HS-5 (cell line): ENCODE measurements around the gene POLR1A.
"Not testable (repeated sequence)": the region's sequence is repeated elsewhere in the genome, so short reads cannot be mapped to it uniquely, and the experiment has no call there.

Experiments used
- DNase-seq: peaks from one replicate; pipeline ENCODE4 v3.0.0-alpha.2; 2012; ENCODE audit warnings: low read depth

Gene POLR1A

DNA sequence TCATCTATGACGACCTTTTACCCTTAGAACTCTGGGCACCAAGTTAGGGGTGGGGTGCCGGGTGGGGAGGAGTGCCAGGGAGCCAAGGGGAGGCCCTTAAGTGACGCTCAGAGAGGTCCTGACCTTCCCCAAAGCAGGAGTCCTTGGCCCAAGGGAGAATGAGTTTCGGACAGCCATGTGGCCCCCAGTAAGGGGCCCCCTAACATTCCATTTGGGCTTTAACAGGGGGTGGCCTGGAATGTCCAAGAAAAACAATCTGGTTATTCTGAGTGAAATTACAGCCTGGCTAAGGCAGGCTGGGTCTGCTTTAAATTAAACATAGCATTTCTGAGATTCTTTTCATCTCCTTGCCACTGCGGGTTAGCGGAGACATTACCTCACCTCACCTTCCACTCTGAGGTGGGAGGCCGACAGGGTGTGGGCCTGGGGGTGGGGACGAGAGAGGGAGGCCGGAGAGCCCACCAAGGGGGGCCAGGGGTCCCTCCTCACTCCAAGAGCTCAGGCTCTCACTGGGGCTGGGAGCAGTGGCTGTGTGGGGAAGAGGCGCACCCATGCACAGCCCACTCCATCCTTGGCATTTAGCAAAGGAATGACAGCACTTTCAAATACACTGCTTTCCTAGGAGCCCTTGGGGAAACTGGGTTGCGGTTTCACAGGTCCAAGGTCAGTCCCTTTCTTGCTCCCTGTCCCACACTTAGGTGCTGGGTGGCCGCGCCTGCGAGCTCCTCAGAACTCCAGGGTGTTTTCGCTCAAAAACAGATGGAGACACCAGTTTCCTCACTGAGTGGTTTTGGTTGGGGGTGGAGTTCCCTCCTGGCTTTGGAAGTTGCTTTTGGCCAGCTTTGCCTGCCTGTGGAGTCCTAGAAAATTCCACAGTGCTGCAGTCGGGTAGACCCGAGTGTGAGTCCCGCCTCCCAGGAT is 107.4 kb downstream of the POLR1A start:
- no peak for DNase-seq

DNA sequence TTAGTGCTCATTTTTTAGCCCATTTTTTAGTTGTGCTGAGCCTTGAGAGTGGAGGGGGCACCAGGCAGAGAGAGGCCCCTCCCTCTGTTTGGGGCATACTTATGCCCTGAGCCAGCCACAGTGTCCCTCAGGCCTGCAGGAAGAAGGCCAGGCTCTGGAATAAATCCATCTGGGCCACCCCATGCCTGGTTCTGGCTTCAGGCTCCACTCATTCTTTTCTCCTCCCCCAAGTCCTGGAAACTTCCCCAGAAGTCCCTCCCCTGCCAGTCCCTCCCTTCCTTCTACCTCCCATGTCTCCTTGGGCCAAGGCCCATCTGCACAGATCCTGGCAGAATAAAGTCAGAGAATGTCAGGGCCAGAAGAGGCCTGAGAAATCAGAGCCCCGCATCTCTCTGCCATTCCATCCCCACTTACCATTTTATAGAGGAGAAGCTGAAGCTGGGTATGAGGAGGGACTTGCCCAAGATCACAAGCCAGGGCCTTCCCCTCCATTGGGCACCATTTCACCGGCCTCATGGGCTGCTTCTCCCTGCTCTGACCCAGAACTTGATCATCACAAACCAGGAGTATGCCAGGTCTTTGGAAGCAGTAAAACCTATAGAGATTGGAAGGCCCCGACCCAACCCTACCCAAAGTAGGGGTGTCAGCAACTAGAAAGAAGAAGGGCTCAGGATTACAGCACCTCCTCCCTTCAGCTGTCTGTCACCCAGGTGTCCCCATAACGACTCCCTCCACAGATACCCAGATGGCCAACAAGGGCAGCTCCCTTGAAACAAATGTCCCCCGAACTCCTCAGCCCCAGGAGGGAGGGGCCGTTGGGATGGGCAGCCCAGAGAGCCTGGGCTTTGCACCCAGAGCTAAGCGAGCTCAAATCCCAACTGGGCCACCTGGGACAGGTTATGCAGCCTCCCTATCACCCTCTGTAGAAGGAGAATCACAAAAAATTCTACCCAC is 108.4 kb downstream of the POLR1A start:
- DNase-seq, result no peak

DNA sequence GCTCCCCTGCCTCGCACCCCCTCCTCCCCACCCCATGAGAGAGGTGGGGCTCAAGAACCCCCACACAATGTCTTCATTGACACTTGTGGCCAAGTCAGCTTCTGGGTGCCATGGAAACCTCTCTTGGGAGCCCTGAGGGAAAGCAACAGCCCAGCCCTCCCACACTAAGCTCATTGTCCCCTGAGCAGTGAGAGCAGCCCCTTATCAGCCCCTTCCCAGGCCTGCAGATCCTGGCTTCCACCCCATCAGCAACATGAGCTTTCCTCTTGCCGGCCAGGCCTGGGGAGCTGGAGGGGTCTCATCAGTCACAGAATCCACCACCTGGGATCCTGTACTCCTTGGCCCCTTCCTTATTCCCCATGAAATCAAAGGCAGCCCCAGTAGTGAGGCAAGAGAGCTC is 109.1 kb downstream of the POLR1A start:
- no peak for DNase-seq

DNA sequence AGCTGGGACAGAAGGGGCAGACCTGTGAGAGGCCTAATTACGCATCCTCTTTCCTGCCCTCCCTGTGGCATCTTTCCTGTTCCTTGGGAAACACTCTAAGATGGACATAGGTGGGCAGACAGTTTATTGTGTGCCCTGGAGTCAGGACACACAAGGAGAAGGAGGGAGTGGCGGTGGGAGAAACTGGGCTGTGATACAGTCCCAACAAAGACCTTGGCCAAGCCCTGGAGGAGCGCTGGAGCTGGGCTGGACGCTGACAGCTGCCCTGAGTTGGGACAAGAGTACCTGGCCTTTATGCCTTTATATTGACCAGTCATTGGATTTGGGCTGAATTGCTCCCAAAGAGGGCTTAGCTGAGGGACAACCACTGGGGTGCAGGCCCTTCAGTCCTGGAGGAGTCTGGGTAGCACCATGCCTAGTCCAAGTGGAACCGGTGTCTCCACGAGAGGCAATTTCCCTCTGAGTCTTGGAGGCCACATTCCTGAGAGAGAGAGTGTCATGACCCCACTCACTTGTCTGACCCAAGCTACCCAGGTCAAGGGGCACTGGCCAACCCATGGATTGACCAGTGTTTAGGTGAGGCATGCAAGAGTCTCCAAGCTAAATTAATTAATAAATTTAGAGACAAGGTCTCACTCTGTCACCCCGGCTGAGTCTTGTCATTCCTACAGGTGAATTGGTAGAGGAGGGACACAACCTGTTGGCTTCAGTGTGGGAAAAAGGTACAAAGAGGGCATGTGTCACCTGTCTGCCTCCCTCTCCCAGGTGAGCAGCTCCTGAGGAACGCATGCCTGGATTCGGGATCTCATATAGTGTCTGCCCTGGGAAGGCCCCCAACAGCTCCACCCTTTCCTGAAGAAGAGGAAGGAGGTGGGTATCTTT is 109.8 kb downstream of the POLR1A start:
- no peak for DNase-seq

DNA sequence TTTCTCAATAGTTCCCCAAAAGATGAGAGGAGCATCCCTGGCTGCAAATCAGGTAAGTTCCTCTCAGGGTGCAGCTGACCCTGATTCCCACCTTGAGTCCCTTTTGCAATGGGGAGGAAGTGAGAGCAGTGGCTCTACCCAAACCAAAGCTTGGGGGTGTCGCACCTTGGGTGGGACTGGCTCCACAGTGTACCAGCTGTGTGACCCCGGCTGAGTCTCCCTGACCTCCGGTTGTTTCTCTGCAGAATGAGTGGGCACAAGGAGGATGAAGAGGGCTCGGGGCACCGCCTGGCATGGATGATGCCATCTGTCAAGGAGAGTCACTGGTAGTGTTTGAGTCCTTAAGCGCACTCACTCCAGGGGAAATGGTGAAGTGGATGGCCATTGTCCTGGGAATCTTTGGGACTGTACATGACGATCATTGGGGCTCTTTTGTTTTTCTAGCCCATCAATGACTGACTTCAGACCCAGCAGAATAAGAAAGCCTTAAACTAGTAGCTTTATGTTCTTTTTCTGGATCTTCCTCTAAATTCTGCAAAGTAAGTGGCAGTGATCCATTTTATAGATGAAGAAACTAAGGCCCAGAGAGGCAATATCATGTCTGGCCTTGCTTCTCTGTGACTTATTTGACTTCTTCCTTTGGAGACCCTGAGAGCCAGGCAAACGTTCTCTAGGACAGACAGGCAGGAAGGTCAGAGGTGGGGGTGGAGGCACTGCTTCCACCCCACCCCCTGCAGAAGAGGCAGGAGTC is 110.6 kb downstream of the POLR1A start:
- DNase-seq, result no peak

DNA sequence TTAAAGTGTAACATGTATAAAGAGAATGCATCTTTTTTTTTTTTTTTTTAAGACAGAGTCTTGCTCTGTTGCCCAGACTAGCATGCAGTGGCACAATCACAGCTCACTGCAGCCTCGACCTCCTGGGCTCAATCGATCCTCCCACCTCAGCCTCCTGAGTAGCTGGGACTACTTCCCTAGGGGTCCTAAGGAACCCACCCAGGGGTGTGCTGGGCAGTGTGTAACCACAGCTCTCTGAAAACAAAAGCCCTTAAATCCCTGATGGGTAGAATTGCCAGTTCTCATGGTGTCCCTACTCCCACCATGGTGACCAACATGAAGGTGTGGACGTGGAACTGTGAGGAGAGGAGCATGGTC is 111.3 kb downstream of the POLR1A start:
- no peak for DNase-seq

DNA sequence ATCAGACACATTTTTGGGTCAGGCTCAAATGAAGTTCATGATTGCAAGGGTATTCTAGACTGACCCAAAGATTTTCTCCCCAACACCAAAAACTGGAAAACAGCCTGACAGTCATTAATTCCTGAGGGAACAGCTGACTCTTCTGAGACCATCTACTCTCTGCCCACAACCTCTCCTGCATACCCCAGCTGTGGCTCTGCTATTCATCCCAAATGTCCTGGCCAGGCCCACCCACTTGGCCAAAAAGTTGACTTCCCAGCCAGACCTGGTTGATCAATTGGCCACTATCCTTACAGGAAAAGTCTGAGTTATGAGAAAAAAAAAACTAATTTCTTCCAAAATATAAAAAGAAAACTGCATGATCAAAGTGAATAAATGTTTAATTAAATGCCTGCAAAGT is 113.1 kb downstream of the POLR1A start:
- DNase-seq, result no peak

DNA sequence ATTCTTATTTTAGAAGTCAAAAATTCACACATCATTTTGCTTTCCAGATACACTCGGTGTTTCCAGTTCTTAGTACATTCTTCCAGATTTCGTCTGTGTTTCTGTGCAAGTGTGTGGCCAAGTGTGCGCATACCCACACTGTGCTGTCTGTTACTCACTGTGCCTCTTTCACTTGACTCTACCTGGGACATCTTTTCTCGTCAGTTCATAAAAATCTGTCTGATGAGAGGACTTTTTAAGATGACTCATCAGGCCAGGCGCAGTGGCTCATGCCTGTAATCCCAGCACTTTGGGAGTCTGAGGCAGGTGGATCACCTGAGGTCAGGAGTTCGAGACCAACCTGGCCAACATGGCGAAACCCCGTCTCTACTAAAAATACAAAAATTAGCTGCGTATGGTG is 113.6 kb downstream of the POLR1A start:
- DNase-seq, result not testable (repeated sequence)

DNA sequence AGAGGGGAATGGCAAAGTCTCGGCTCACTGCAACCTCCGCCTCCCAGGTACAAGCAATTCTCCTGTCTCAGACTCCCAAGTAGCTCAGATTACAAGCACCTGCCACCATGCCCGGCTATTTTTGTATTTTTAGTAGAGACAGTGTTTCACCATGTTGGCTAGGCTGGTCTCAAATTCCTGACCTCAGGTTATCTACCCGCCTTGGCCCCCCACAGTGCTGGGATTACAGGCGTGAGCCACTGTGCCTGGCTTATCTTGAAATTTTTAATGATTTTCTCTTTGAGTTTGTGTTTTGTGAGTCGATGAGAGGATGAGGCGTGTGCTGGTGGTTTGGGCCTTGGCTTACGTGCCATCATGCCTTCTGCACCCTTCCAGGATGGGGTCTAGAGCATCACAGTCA is 115.6 kb downstream of the POLR1A start:
- no peak for DNase-seq

DNA sequence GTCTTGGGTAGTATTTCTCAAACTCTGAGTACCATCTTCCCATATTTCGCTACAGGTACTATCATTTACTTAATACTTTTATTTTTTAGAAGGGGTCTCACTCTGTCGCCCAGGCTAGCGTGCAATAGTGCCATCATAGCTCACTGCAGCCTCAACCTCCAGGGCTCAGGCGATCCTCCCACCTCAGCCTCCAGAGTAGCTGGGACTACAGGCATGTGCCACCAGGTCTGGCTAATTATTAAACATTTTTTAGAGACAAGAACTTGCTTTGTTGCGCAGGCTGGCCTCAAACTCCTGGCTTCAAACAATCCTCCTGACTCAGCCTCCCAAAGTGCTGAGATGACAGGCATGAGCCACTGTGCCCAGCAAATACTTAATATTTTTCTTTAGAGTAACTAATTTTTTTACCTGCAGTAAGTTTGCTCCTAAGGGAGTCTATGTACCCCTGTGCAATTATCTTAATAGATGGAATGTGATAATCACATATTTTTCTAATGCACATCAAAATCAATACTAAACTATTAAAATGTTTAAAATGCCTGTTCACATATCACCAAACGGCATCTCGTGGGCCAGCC is 116.3 kb downstream of the POLR1A start:
- no peak for DNase-seq

DNA sequence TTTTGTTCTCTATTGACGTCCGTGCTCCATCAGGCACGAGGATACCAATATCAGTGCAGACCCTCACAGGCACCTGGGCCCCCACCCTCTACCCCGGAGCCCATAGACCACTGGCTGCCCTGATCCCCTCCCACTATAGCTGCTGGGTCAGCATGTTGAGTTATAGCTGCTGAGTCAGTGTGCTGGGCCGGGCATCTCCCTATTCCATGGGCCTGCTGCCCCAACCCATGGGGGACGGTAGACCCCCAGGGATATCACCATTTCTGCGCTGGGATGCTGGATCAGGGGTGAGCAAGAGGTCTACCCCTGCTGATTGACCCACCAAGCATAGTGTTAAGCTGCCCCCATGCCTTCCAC is 116.8 kb downstream of the POLR1A start:
- DNase-seq, result no peak

DNA sequence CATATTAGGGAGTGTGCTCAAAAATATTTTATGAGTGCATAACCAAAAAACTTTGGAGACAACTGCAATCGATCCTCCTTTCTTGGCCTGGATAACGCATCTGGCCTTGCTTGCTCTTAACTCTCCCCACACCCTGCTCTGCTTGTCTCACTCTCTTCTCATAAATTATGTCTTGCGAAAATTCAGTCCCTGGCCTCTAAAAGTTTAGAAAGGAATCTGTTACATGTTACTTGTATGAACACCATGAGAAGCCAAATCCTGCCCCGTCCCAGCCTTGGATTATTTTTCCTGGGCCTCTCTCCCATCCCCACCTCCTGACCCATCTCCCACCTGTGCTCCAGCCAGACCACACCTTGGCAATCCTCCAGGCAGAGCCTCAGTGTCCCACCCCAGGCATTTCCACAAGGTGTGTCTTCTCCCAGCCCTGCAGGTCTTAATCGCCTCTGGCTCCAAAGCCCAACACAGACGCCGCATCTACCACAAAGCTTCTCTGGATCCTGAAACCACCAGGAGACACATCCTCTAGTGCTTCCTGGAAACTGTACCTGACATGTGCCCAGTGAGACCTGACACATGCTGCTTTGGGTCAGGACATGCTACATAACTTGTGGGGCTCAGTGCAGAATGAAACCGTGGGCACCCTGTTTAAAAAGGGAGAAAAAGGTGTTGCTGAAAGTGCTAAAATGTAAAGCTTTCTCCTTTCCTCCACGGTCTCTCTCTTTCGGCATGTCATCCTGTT is 117.3 kb downstream of the POLR1A start:
- DNase-seq, result no peak

DNA sequence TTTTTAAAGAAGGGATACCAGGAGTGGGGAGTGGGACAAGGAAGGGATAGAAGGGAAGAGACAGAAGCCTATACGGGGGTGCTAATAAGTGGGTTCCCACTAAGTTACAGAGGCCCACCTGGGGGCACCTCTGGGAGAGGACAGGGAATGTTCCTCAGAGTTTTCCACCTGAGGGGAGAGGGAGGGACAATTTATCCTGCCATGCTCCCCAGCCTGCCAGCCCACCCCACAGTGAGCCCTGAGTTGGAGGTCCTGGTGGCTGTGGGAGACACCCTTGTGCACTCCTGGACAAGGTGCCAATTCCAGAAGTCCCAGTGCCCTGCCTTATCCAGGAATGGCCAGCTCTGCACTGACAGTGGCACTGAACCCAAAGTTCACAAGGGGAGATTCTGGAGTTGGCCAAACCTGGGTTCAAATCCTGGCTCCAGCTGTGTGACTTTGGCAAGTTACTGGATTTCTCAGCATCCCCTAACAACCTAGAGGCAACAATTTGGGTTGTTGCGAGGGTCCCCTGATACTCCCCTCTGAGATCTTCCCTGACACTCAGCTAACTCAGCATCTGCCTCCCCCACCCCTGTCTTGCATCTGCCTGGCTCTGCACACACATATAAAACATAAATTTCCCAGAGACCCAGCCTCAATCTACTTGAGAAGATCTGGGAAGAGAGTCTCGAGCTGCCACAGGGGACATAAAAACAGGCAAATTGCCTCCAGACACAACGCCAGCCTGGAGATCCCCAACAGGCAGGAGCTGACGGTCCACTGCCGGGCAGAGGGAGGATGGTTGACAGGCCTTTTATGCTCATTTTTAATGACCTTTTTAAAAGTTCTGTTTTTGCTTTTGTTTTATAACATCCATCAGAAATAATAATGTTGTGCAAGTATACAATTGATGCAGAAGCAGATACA is 118.2 kb downstream of the POLR1A start:
- DNase-seq, result no peak

DNA sequence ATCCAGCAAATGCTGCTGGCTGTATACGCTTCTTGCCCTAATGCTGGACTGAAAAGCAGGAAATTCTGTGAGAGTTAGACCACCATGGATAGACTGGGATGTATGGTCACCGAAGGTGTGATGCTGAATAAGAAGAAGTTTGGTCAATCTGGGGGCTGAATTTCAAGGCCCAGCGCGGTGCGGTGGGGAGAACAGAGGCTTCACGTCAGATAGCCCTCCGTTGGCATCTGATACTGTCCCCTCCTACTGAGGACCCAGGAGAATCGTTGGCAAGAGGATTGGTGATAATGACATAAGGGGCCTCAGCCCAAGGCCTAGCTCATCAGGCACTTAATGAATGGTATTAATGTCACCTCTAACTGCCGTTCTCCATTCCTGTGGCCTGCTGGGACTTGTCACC is 119.6 kb downstream of the POLR1A start:
- DNase-seq, result no peak

DNA sequence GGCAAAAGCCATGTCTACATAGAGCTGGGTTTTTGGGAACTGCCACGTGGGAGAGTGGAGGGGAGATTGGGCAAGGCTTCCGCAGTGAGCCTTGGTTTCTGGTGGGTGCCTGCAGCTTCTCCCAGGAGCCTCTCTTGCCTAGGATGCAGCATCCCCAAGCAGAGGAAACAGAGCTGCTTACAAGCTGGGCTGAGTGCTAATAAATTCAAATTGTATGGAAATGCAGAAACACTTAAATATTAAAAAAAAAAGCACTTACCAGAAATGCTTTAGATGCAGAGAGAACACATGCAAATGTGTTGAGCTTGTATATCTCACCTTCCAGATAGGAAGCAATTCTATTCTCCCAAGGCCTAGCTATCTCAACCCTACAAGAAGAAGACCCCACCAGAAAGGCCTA is 120.9 kb downstream of the POLR1A start:
- no peak for DNase-seq

DNA sequence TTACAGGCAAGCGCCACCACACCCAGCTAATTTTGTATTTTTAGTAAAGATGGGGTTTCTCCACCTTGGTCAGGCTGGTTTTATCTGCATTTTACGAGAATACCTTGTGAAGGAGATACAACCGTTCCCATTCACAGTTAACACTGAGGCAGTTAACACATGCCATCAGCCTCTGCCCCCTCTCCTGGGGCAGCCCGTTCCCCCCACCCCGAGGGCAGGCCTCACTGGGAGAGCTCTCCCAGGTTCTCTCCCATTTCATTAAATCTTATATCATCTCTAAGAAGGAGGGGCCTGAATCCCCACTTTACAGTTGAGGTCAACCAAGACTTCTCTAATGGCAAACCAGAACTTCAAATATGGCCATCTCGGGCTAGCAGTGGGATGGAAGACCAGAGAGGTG is 121.9 kb downstream of the POLR1A start:
- DNase-seq, result no peak

DNA sequence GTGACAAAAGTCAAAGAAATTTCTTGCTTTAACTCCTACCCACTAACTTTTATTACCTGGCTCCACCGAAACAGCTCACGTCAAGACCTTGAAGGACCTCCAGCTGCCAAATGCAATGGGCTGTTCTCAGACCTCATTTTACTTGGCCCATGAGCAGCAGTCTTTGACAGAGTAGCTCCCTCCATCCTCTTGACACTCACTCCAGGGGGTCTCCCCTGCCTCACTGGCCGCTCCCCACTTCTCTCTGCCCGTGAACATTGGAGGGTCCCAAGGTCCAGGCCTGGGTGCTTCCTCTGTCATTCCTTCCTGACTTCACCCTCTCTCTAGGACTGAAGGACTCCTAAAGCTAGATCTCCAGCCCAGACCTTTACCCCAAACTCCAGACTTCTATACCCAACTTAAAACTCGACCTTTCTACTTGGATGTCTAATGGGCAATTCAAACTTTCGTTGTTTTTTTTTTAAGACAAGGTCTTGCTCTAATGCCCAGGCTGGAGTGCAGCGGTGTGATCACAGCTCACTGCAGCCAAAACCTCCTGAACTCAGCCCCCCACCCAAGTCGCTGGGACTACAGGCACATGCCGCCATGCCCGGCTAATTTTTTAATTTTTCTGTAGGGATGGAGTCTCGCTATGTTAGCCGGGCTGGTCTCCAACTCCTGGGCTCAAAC is 124.0 kb downstream of the POLR1A start:
- no peak for DNase-seq

DNA sequence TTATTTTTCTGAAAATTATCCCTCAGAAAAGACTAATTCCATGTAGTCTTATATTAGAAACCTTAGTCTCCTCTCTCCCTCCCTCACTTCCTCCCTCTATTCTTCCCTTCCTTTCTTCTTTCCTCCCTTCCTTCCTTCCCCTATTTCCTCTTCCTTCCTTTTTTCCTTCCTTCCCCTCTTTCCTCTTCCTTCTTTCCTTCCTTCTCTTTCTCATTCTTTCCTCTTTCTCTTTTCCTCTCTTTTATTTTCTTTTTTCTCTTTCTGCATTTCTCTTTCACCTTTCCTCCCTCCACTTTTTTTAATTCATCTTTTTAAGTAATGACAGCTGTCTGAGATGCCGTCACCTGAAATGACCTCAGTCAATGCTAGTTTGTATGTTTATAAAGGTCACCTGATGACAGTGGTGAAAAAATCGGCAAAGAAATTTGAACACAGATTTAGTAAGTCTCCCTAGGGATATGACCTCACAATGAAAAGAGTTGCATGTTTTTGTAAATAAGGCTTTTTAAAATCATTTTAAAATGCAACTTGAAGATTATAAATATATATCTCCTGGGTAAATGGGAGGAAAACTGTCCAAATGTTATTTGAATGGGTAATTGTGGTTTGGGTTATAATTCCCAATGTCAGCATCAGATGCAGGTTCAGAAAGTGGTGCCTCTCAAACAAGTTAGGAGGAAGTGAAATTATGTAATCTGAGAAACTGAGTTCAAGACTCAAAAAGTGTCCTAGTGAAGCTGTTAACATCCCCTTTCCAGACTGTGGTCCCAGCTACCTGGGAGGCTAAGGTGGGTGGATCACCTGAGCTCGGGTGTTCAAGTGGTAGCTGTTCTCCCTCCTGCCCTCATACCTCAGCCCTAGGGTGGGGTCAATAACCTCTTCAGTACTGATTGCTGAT is 126.6 kb downstream of the POLR1A start:
- no peak for DNase-seq
